HEK293 (cell line): Measurements from ENCODE around the gene MATN3.

ENCODE experiments used
- CTCF ChIP-seq: fragments of 450-650 bp; formaldehyde crosslinking; IDR thresholded peaks from 2 replicates; pipeline ENCODE4 v1.5.1; 2016; ENCODE audit warnings: missing biosample characterization, missing genetic modification characterization
- REST ChIP-seq: fragments of 450-650 bp; formaldehyde crosslinking; IDR thresholded peaks from 2 replicates; pipeline ENCODE4 v1.5.1; 2016; ENCODE audit warnings: missing biosample characterization, missing genetic modification characterization
- SETDB1 ChIP-seq: IDR thresholded peaks from one replicate; pipeline ENCODE4 v1.6.1; 2017; ENCODE audit warnings: mild to moderate bottlenecking, low read length, moderate library complexity, mixed read lengths; ENCODE audit not compliant: insufficient read length
- TCF7L2 ChIP-seq: IDR thresholded peaks from 2 replicates; pipeline ENCODE4 v1.6.1; 2011; ENCODE audit warnings: low read depth, mild to moderate bottlenecking, inconsistent platforms, low read length, moderate library complexity, borderline replicate concordance
- YY1 ChIP-seq: fragments of 450-650 bp; formaldehyde crosslinking; IDR thresholded peaks from 2 replicates; pipeline ENCODE4 v1.5.1; 2018; ENCODE audit warnings: missing biosample characterization, missing genetic modification characterization
- ZNF391 ChIP-seq: fragments of 450-650 bp; formaldehyde crosslinking; IDR thresholded peaks from 2 replicates; pipeline ENCODE4 v1.5.1; 2016; ENCODE audit warnings: low read depth, missing biosample characterization, missing genetic modification characterization, borderline replicate concordance
- ZNF580 ChIP-seq: fragments of 450-650 bp; formaldehyde crosslinking; IDR thresholded peaks from 2 replicates; pipeline ENCODE4 v1.5.1; 2016; ENCODE audit warnings: missing biosample characterization, missing genetic modification characterization

GRCh38 chr2:20049637-20050036, 37.2 kb upstream of the MATN3 start:
- TF ChIP-seq ZNF580 (tag by site-specific recombination), result no peak
- no peak for TF ChIP-seq REST (tag by site-specific recombination)
- no peak for TF ChIP-seq CTCF (tag by site-specific recombination)
- no peak for TF ChIP-seq YY1
- TF ChIP-seq SETDB1, result no peak
- TF ChIP-seq ZNF391 (tag by site-specific recombination), result no peak
- TF ChIP-seq TCF7L2, result no peak
